HG03095 (cell line): ENCODE results near the gene ATXN1.
A peak's percentile ranks its signal among the peaks of the same experiment; 100 is the strongest.
"Not testable (repeated sequence)": the region's sequence is repeated elsewhere in the genome, so short reads cannot be mapped to it uniquely, and the experiment has no call there.

Experiments
- ATAC-seq: cut with Tn5 transposase; IDR thresholded peaks from one replicate; pipeline ENCODE4 v1.9.1; 2021; ENCODE audit warnings: moderate library complexity; ENCODE audit not compliant: unreplicated experiment

The ATXN1 gene

DNA sequence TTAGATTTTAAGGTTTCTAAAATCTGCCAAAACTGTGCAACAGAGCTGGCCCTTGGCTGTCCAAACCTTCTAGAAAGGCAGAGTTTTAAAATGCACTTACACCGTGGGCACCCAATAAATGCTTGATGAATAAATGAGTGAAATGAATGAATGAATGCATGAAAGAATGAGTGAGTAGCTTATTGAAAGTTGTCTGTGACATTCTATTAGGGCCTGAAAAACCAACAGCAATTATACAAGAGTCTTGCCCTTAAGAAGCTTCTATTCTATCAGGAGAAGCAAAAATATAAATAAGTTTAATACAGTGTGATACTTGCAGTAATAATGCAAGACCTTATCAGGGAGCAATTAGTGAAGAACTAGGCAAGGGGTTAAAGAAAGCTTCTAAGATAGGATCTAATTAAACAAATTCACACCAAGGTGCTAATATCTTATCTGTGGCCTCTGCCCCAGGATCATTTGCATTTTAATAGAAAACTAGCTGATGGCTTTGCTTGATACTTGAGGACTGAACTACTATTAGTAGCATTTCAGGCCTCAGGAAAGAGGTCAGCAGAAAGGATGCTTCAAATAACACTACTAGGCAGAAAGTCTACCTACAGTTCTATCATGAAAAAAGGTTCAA lies 292.2 kb downstream of the ATXN1 start:
- ATAC-seq = no peak

GRCh38 chr6:16466800-16467553 lies 294.3 kb downstream of the ATXN1 start:
- ATAC-seq = no peak

- ATAC-seq = no peak
Measured at GRCh38 chr6:16464045-16464444, 297.2 kb downstream of the ATXN1 start.

DNA sequence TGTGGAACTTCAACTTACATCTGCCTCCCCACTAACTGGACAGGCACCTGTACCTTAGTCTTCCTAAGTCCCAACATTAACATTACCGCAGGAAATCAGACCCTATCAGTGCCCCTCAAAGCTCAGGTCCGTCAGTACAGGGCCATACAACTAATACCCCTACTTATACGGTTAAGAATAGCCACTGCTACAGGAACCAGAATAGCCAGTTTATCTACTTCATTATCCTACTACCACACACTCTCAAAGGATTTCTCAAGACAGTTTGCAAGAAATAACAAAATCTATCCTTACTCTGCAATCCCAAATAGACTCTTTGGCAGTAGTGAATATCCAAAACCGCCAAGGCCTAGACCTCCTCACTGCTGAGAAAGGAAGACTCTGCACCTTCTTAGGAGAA lies 298.0 kb downstream of the ATXN1 start:
- ATAC-seq = not testable (repeated sequence)

DNA sequence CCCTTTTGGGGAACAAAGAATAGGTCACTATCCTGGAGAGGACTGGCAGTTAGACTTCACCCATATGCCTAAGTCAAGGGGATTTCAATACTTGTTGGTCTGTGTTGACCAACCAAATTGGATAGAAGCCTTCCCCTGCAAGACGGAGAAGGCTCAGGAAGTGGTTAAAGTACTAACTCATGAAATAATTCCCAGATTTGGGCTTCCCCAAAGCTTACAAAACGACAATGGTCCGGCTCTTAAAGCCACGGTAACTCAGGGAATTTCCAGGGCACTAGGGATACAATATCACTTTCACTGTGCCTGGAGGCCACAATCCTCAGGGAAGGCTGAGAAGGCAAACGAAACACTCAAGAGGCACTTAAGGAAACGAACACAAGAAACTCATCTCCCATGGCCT lies 299.8 kb downstream of the ATXN1 start:
- no peak for ATAC-seq

DNA sequence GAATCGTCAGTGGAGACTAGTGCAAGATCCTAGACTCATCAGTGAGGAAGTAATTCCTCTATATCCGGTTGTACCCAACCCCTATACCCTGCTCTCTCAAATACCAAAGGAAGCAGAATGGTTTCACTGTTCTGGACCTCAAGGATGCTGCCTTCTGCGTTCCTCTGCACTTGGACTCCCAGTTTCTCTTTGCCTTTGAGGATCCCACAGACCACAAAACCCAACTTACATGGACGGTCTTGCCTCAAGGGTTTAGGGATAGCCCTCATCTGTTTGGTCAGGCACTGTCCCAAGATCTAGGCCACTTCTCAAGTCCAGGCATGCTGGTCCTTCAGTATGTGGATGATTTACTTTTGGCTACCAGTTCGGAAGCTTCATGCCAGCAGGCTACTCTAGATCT lies 301.8 kb downstream of the ATXN1 start:
- not testable (repeated sequence) for ATAC-seq

GRCh38 chr6:16452348-16452747 lies 308.9 kb downstream of the ATXN1 start:
- no peak for ATAC-seq

DNA sequence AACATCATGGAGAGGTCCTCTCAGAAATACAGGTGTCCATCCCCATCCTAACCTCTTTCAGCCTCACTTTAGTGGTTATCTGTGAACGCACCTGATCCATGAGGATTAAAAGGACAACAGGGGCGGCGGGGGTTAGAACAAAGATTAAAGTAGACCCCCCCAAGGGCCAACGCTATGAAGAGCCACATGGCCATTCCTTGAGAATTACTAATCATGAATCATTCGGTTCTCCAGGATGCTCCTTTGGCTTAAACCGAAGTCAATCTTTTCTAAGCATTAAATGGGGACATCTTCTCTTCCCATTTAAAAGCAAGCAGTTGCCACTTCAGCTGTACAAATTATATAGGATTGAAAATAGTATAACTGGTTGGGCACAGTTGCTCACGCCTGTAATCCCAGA lies 310.4 kb downstream of the ATXN1 start:
- no peak for ATAC-seq

- no peak for ATAC-seq
Measured at GRCh38 chr6:16450285-16450684, 311.0 kb downstream of the ATXN1 start.

- ATAC-seq = no peak
Measured at GRCh38 chr6:16446273-16446672, 315.0 kb downstream of the ATXN1 start.

DNA sequence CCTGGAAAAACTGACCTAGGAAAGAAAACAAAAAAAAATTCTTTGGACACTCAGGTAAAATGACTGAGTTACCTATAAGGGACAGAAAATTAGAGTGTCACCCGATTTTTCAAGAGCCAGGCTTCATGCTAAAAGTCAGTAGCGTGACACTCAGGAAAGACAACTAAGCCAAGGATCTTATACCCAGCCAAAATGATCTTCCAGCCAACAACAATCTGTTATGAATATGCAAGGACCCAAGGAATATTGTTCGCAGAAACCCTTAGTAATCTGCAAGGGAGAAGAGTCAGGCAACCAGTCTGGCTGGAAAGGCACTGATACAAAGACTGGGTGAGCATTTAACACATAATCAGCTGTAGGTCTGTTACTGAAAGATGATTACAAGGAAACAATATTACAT lies 319.2 kb downstream of the ATXN1 start:
- ATAC-seq = no peak

DNA sequence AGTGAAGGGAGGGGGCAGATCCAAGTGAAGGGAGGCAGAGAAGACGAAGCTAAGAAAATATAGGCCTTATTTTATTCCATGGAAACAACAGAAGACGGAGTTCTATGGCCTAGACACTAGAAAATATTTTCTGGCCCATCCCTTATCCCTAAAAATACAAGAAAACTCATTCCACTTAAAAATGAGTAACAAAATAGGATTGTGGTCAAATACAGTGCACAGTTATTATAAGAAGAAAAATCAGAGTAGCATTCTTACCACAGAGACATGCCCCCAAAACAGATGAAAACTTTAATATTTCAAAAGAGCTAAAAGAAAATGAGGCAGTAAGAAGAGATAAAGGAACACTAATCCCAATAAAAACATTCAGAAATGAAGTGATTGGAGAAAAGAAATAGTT lies 320.0 kb downstream of the ATXN1 start:
- no peak for ATAC-seq

DNA sequence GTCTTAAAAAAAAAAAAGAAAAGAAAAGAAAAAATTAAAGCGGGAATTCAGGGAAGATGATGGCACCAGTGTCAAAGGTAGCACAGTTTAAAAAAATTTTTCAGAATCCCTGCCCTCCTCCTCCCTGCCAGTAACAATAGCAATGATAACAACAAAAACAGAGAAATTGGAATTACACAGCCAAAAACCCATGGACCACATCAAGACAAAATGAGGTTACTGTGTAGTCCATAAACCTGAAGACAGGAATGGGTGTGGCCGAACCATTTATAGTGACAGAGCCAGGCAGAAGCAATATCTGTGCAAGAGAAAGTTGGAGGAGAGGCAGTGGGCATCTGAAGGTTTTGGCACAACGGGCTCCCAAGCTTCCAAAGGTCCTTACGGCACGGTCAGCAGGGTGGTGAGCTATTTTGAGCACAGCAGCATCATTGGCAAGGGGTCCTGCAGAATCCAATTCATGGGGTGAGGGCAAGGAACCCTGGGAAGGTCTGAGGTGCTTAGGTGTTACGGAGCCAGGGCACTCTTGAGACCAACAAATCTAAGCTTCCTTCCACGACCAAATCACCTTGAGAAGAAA lies 320.5 kb downstream of the ATXN1 start:
- no peak for ATAC-seq

- ATAC-seq = no peak
Measured at GRCh38 chr6:16438718-16439591, 322.3 kb downstream of the ATXN1 start.

GRCh38 chr6:16437984-16438383 lies 323.3 kb downstream of the ATXN1 start:
- ATAC-seq = no peak

DNA sequence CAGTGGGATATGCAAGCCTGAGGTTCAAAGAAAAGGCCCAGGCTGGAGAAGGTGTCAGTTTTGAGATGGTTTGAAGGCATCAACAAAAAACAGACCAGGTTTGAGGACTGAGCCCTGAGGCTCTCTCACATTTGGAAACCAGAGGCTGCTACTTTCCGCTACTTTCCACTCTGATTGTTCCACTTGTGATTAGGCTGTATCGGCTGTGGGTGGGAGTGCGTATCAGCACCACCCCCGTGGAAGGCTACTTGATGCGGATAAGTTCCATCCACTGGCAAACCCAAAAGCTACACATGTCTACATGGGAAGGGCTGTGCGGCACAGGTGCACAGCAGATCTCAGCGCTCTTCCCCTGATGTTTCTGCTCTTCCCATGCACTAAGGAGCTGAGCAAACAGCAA lies 324.2 kb downstream of the ATXN1 start:
- ATAC-seq = no peak

DNA sequence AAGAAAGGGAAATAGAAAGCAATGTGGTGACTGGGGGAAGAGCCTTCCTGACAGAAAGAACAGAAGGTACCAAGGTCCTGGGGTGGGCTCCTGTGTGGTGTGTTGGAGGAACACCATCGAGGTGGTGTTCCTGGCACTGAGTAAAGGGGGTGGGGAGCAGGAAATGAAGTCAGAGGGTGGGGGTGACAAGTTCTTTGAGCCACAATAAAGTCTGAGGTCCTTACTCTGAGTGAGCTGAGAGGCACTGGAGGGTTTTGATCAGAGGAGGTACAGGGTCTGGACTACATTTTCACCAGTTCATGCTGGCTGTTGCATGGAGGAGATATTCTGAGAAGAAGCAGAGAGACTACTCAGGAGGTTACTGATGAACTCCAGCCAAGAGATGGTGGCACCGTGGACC lies 324.7 kb downstream of the ATXN1 start:
- ATAC-seq = no peak

DNA sequence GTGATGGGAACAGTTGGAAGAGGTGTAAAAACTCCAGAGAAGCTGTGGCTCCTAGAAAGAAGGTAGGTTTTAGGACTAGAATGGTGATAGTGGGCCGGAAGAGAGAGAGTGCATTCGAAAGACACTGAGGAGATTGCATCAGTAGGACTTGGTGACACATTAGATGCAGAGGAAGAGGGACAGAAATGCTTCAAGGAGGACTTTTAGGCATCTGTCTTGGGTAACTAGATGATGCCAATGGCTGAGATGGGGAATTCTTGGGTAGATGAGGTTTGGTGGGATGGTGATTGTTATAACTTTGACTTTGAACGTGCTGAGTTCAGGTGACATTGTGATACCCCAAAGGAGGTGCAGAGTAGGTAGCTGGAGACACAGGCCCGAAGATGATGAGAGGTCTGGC lies 326.4 kb downstream of the ATXN1 start:
- no peak for ATAC-seq

DNA sequence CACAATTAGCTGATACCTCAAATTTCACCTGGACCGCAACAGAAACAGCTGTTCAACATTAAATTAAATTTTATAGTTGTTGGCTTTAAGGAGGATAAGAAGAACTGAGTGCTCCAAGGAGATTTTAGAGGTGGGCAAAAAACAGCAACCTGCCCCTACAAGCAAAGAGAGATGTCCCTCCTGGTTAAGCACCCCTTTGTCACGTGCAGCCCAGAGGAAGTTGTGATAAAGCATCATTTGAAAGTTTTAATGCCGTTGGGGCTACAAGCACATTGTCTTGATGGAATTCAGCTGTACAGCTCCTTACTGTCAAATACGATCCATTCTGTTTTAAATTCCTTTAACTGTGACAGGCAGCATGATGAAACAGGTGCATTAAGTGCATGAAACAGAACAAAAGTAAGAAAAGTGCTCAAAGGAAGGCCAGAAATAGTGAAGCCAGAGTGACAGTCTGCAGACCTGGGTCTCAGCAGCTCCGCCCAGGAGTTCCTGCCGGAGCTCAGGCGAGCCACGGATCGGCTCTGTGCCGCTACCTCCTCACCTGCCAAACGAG lies 327.8 kb downstream of the ATXN1 start:
- no peak for ATAC-seq

- peak; percentile 56 for ATAC-seq
Measured at GRCh38 chr6:16432075-16433032, 328.9 kb downstream of the ATXN1 start.
